ENCODE data around the gene CRYM. TPM values are rescaled to one million over a fixed set of nuclear protein-coding genes. Genes with fewer than 3 reads are reported as not detected.
"Not testable (repeated sequence)": the region's sequence is repeated elsewhere in the genome, so short reads cannot be mapped to it uniquely, and the experiment has no call there.

The CRYM gene
- total RNA-seq, 3 donors from 2014 or later (not counting 1 experiment from before 2014, with no cell fraction given): not detected

- WGBS (ENCODE audit: insufficient coverage): under 1% methylated on average over 60 of the region's 60 CpGs
- H3K4me3 ChIP-seq (ENCODE audit: low read length): peak overlapping the region; percentile 35
- H3K9me3 ChIP-seq (ENCODE audit: control insufficient read depth, insufficient read depth, low read length): no peaks in the 10 kb centered on the region
- Mint-ChIP-seq H3K27me3 (ENCODE audit: low read depth in 2 of 2) (peaks cover 42 to 65% of the 10 kb centered on the region in 2 donors), H3K27ac (no peak overlapping the region), H3K9me3 (no peaks in the 10 kb centered on the region), H3K36me3 (no peaks in the 10 kb centered on the region), H3K4me1 (peaks cover 18 to 19% of the 10 kb centered on the region in 2 donors), H3K4me3 (peak overlapping the region; percentile 87)
- no peaks in the 10 kb centered on the region for H3K36me3 ChIP-seq (ENCODE audit: control insufficient read depth, insufficient read depth, low read length)
- H3K4me1 ChIP-seq (ENCODE audit: control insufficient read depth, insufficient read depth, low read length): peaks cover 11% of the 10 kb centered on the region
- H3K27me3 ChIP-seq (ENCODE audit: control insufficient read depth, insufficient read depth, low read length): no peaks in the 10 kb centered on the region
- H3K27ac ChIP-seq (ENCODE audit: low read length): no peak overlapping the region
- no peak for TF ChIP-seq CTCF (IDR thresholded peaks at IDR 0.05)
- ATAC-seq (peak in 1 of 3 donors; percentile 48), DNase-seq (peak in 1 of 2 donors; percentile 27)
- intact Hi-C loops (cut with micrococcal nuclease): no loop called here
These were observed 23.2 kb upstream of the CRYM start for GRCh38 chr16:21301168-21301894.

- Histone ChIP-seq H3K4me3 (ENCODE audit: low read length) (peak overlapping the region; percentile 35), H3K4me1 (ENCODE audit: control insufficient read depth, insufficient read depth, low read length) (peaks cover 11% of the 10 kb centered on the region), H3K27ac (ENCODE audit: low read length) (no peak overlapping the region), H3K9me3 (ENCODE audit: control insufficient read depth, insufficient read depth, low read length) (no peaks in the 10 kb centered on the region), H3K27me3 (ENCODE audit: control insufficient read depth, insufficient read depth, low read length) (no peaks in the 10 kb centered on the region), H3K36me3 (ENCODE audit: control insufficient read depth, insufficient read depth, low read length) (no peaks in the 10 kb centered on the region)
- H3K27ac Mint-ChIP-seq: no peak overlapping the region
- H3K9me3 Mint-ChIP-seq: no peaks in the 10 kb centered on the region
- H3K4me3 Mint-ChIP-seq: peak overlapping the region; percentile 87
- peak in 1 of 2 donors; percentile 50 for DNase-seq
- peaks cover 43 to 64% of the 10 kb centered on the region in 2 donors for H3K27me3 Mint-ChIP-seq (ENCODE audit: low read depth in 2 of 2)
- intact Hi-C loops (cut with micrococcal nuclease): no loop called here
- TF ChIP-seq CTCF (IDR thresholded peaks at IDR 0.05): no peak
- peaks cover 18 to 19% of the 10 kb centered on the region in 2 donors for H3K4me1 Mint-ChIP-seq
- under 1% methylated on average over 36 of the region's 36 CpGs for WGBS (ENCODE audit: insufficient coverage)
- ATAC-seq: peak in 2 of 3 donors; percentile 28 to 30
- no peaks in the 10 kb centered on the region for H3K36me3 Mint-ChIP-seq
These were observed 22.4 kb upstream of the CRYM start for GRCh38 chr16:21300309-21301167.

GRCh38 chr16:21289789-21290188 lies 11.7 kb upstream of the CRYM start:
- H3K9me3 ChIP-seq (ENCODE audit: control insufficient read depth, insufficient read depth, low read length); H3K36me3 ChIP-seq (ENCODE audit: control insufficient read depth, insufficient read depth, low read length); DNase-seq; H3K4me1 Mint-ChIP-seq; H3K27ac Mint-ChIP-seq; H3K4me3 ChIP-seq (ENCODE audit: low read length); H3K27ac ChIP-seq (ENCODE audit: low read length); intact Hi-C loops (cut with micrococcal nuclease); H3K4me3 Mint-ChIP-seq; H3K4me1 ChIP-seq (ENCODE audit: control insufficient read depth, insufficient read depth, low read length); ATAC-seq; H3K36me3 Mint-ChIP-seq; H3K9me3 Mint-ChIP-seq: not testable (repeated sequence)
- peaks cover 28 to 46% of the 10 kb centered on the region in 2 donors for H3K27me3 Mint-ChIP-seq (ENCODE audit: low read depth in 2 of 2)
- peaks cover 12% of the 10 kb centered on the region for H3K27me3 ChIP-seq (ENCODE audit: control insufficient read depth, insufficient read depth, low read length)
- 90% methylated on average over 3 of the region's 3 CpGs for WGBS (ENCODE audit: insufficient coverage)

- intact Hi-C loops (cut with micrococcal nuclease): no loop called here
- Histone ChIP-seq H3K4me3 (ENCODE audit: low read length) (no peak overlapping the region), H3K9me3 (ENCODE audit: control insufficient read depth, insufficient read depth, low read length) (peaks cover 4% of the 10 kb centered on the region), H3K36me3 (ENCODE audit: control insufficient read depth, insufficient read depth, low read length) (no peaks in the 10 kb centered on the region), H3K27ac (ENCODE audit: low read length) (no peak overlapping the region), H3K4me1 (ENCODE audit: control insufficient read depth, insufficient read depth, low read length) (no peaks in the 10 kb centered on the region), H3K27me3 (ENCODE audit: control insufficient read depth, insufficient read depth, low read length) (peaks cover 7% of the 10 kb centered on the region)
- ATAC-seq (no peak), DNase-seq (no peak)
- no peak for TF ChIP-seq CTCF (IDR thresholded peaks at IDR 0.05)
- no peak overlapping the region for H3K4me3 Mint-ChIP-seq
- peaks cover 7% of the 10 kb centered on the region for H3K36me3 Mint-ChIP-seq
- no peak overlapping the region for H3K27ac Mint-ChIP-seq
- peaks cover 29 to 48% of the 10 kb centered on the region in 2 donors for H3K27me3 Mint-ChIP-seq (ENCODE audit: low read depth in 2 of 2)
- H3K9me3 Mint-ChIP-seq: peaks cover 0 to 3% of the 10 kb centered on the region in 2 donors
- peaks cover 0 to 9% of the 10 kb centered on the region in 2 donors for H3K4me1 Mint-ChIP-seq
- WGBS (ENCODE audit: insufficient coverage): 9% methylated on average over 1 of the region's 1 CpG
These were observed 7.2 kb upstream of the CRYM start for GRCh38 chr16:21285314-21285713.

Measured in natural killer cell (primary cell).